SK-N-SH (cell line): ENCODE data around the gene MAST4.

ENCODE experiments used
- CHD2 ChIP-seq: fragments of 150-350 bp; IDR thresholded peaks from 2 replicates; pipeline ENCODE4 v1.6.1; 2018; ENCODE audit warnings: low read length; ENCODE audit not compliant: partially characterized antibody
- FOXJ3 ChIP-seq: sonication (generic); formaldehyde crosslinking; IDR thresholded peaks from 2 replicates; pipeline ENCODE4 v1.5.1; 2020; ENCODE audit warnings: mild to moderate bottlenecking, missing genetic modification reagents
- MXI1 ChIP-seq: IDR thresholded peaks from 2 replicates; pipeline ENCODE4 v1.6.1; 2012; ENCODE audit warnings: mild to moderate bottlenecking, low read depth, low read length, improper control_type of control experiment
- POLR2AphosphoS5 ChIP-seq: IDR thresholded peaks from 2 replicates; pipeline ENCODE4 v1.6.1; 2012; ENCODE audit warnings: low read depth, low read length
- RFX5 ChIP-seq: IDR thresholded peaks from 2 replicates; pipeline ENCODE4 v1.6.1; 2012; ENCODE audit warnings: mild to moderate bottlenecking, improper control_type of control experiment, low read length
- TAF1 ChIP-seq: IDR thresholded peaks from 2 replicates; pipeline ENCODE4 v1.6.1; 2012; ENCODE audit warnings: low read depth, mild to moderate bottlenecking, low read length, moderate library complexity, borderline replicate concordance
- TF ChIP-seq, protein P1 (sequence below): IDR thresholded peaks from 2 replicates; pipeline ENCODE4 v1.4.0; 2012; ENCODE audit warnings: low read depth, borderline replicate concordance
- TF ChIP-seq, protein P2 (sequence below): fragments of 200-600 bp; sonication (generic); IDR thresholded peaks from 2 replicates; pipeline ENCODE4 v1.6.1; 2017; ENCODE audit warnings: antibody characterized with exemption, mild to moderate bottlenecking, moderate library complexity
- TF ChIP-seq, protein P3 (sequence below): IDR thresholded peaks from 2 replicates; pipeline ENCODE4; 2012
- TF ChIP-seq, protein P4 (sequence below): IDR thresholded peaks from 2 replicates; pipeline ENCODE4 v1.6.1; 2012; ENCODE audit warnings: mild to moderate bottlenecking, low read depth, low read length, moderate library complexity

DNA sequence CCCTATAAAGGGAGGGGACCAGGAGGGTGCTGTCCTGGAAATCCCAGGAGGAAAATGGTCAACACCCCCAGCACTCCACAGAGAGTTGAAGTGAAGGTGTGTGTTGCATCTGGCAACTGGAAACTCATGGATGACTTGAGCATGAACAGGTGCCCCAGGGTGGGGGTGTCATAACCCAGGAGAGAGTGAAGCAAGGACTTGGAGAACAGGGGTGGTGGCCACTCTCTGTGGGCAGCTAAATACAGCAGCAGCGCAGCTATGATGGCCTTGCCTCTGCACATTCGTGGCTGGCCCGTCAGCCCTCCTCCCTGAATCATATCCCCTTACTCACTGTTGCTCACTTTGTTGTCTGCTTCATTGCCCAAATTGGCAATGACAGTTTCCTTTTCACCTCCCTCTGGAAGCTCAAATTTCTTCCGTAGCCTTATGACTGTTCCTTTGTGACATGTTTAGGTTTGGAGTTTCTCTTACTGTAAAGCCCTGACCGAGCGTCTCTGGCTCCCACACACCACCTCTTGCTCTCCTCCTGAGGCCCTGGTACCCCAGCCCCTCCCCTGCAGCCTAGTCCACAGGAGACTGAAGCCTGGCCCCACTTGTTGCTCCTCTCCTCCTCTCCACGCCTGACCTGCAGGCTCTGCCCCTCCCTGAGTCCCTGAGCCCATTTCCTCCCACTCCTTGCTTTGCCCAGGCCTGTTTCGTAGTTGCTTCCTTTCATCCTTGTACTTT, 414.7 kb downstream of the MAST4 start:
- no peak for TF ChIP-seq RFX5
- no peak for TF ChIP-seq TAF1
- no peak for TF ChIP-seq FOXJ3 (CRISPR knock-in tag)
- TF ChIP-seq CHD2: no peak
- TF ChIP-seq, protein P1, sequence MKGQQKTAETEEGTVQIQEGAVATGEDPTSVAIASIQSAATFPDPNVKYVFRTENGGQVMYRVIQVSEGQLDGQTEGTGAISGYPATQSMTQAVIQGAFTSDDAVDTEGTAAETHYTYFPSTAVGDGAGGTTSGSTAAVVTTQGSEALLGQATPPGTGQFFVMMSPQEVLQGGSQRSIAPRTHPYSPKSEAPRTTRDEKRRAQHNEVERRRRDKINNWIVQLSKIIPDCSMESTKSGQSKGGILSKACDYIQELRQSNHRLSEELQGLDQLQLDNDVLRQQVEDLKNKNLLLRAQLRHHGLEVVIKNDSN: no peak
- TF ChIP-seq MXI1: no peak
- TF ChIP-seq, protein P2, sequence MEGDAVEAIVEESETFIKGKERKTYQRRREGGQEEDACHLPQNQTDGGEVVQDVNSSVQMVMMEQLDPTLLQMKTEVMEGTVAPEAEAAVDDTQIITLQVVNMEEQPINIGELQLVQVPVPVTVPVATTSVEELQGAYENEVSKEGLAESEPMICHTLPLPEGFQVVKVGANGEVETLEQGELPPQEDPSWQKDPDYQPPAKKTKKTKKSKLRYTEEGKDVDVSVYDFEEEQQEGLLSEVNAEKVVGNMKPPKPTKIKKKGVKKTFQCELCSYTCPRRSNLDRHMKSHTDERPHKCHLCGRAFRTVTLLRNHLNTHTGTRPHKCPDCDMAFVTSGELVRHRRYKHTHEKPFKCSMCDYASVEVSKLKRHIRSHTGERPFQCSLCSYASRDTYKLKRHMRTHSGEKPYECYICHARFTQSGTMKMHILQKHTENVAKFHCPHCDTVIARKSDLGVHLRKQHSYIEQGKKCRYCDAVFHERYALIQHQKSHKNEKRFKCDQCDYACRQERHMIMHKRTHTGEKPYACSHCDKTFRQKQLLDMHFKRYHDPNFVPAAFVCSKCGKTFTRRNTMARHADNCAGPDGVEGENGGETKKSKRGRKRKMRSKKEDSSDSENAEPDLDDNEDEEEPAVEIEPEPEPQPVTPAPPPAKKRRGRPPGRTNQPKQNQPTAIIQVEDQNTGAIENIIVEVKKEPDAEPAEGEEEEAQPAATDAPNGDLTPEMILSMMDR: no peak
- TF ChIP-seq POLR2AphosphoS5: peak; percentile 15; the same call in 1 of the 2 replicates
- TF ChIP-seq, protein P3, sequence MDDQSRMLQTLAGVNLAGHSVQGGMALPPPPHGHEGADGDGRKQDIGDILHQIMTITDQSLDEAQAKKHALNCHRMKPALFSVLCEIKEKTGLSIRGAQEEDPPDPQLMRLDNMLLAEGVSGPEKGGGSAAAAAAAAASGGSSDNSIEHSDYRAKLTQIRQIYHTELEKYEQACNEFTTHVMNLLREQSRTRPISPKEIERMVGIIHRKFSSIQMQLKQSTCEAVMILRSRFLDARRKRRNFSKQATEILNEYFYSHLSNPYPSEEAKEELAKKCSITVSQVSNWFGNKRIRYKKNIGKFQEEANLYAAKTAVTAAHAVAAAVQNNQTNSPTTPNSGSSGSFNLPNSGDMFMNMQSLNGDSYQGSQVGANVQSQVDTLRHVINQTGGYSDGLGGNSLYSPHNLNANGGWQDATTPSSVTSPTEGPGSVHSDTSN: peak; percentile 97
- TF ChIP-seq, protein P4, sequence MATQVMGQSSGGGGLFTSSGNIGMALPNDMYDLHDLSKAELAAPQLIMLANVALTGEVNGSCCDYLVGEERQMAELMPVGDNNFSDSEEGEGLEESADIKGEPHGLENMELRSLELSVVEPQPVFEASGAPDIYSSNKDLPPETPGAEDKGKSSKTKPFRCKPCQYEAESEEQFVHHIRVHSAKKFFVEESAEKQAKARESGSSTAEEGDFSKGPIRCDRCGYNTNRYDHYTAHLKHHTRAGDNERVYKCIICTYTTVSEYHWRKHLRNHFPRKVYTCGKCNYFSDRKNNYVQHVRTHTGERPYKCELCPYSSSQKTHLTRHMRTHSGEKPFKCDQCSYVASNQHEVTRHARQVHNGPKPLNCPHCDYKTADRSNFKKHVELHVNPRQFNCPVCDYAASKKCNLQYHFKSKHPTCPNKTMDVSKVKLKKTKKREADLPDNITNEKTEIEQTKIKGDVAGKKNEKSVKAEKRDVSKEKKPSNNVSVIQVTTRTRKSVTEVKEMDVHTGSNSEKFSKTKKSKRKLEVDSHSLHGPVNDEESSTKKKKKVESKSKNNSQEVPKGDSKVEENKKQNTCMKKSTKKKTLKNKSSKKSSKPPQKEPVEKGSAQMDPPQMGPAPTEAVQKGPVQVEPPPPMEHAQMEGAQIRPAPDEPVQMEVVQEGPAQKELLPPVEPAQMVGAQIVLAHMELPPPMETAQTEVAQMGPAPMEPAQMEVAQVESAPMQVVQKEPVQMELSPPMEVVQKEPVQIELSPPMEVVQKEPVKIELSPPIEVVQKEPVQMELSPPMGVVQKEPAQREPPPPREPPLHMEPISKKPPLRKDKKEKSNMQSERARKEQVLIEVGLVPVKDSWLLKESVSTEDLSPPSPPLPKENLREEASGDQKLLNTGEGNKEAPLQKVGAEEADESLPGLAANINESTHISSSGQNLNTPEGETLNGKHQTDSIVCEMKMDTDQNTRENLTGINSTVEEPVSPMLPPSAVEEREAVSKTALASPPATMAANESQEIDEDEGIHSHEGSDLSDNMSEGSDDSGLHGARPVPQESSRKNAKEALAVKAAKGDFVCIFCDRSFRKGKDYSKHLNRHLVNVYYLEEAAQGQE: no peak
